ENCODE data around the gene WNK1.
"Not testable (repeated sequence)": the region's sequence is repeated elsewhere in the genome, so short reads cannot be mapped to it uniquely, and the experiment has no call there.

WNK1 gene

GRCh38 chr12:749751-750270 lies 2.6 kb upstream of the WNK1 start:
- no peak for DNase-seq

- DNase-seq, result no peak
Measured at GRCh38 chr12:750366-751191, 1.8 kb upstream of the WNK1 start.

GRCh38 chr12:751192-751998 lies 984 bp upstream of the WNK1 start:
- peak; percentile 87 to 89 for DNase-seq

GRCh38 chr12:752695-753610 lies 574 bp downstream of the WNK1 start:
- DNase-seq, result peak; percentile 45 to 50

- DNase-seq, result peak; percentile 55 to 59
Measured at GRCh38 chr12:753611-754472, 1.5 kb downstream of the WNK1 start.

- no peak for DNase-seq
Measured at GRCh38 chr12:754473-754820, 2.1 kb downstream of the WNK1 start.

GRCh38 chr12:754851-755562 lies 2.6 kb downstream of the WNK1 start:
- DNase-seq, result no peak

- no peak for DNase-seq
Measured at GRCh38 chr12:759628-760027, 7.2 kb downstream of the WNK1 start.

- no peak for DNase-seq
Measured at GRCh38 chr12:761256-761655, 8.9 kb downstream of the WNK1 start.

GRCh38 chr12:765840-766239 lies 13.5 kb downstream of the WNK1 start:
- DNase-seq, result no peak

GRCh38 chr12:768434-768833 lies 16.1 kb downstream of the WNK1 start:
- no peak for DNase-seq

- DNase-seq, result no peak
Measured at GRCh38 chr12:770479-770878, 18.1 kb downstream of the WNK1 start.

- no peak for DNase-seq
Measured at GRCh38 chr12:772056-772697, 19.8 kb downstream of the WNK1 start.

- no peak for DNase-seq
Measured at GRCh38 chr12:774051-774614, 21.8 kb downstream of the WNK1 start.

- DNase-seq, result not testable (repeated sequence)
Measured at GRCh38 chr12:775973-776771, 23.8 kb downstream of the WNK1 start.

GRCh38 chr12:776772-777373 lies 24.5 kb downstream of the WNK1 start:
- DNase-seq, result not testable (repeated sequence)

GRCh38 chr12:777550-778047 lies 25.2 kb downstream of the WNK1 start:
- DNase-seq, result no peak

- DNase-seq, result no peak
Measured at GRCh38 chr12:778615-779014, 26.2 kb downstream of the WNK1 start.

Data from stimulated activated CD4-positive, alpha-beta T cell treated with anti-CD3 and anti-CD28 coated beads, Interleukin-2, amount 100 ng/mL, for 24 hours (primary cell).